Measurements from ENCODE around the gene EML1. TPM values are rescaled to one million over a fixed set of nuclear protein-coding genes. Genes with fewer than 3 reads are reported as not detected.

EML1 gene
- total and polyA plus RNA-seq, 2 donors from 2014 or later: 7.9 to 35.9 TPM

GRCh38 chr14:99968191-99968920 is 175.1 kb downstream of the EML1 start:
- intact Hi-C loops (cut with DNase I): no loop called here
- no peak for FAIRE-seq
- TF ChIP-seq, protein P1, sequence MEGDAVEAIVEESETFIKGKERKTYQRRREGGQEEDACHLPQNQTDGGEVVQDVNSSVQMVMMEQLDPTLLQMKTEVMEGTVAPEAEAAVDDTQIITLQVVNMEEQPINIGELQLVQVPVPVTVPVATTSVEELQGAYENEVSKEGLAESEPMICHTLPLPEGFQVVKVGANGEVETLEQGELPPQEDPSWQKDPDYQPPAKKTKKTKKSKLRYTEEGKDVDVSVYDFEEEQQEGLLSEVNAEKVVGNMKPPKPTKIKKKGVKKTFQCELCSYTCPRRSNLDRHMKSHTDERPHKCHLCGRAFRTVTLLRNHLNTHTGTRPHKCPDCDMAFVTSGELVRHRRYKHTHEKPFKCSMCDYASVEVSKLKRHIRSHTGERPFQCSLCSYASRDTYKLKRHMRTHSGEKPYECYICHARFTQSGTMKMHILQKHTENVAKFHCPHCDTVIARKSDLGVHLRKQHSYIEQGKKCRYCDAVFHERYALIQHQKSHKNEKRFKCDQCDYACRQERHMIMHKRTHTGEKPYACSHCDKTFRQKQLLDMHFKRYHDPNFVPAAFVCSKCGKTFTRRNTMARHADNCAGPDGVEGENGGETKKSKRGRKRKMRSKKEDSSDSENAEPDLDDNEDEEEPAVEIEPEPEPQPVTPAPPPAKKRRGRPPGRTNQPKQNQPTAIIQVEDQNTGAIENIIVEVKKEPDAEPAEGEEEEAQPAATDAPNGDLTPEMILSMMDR (IDR thresholded peaks at IDR 0.05; ENCODE audit: borderline replicate concordance, extremely low read depth, insufficient read depth): no peak
- DNase-seq: no peak
- Histone ChIP-seq H3K27me3 (ENCODE audit: control insufficient read depth, insufficient read depth, low read length) (no peaks in the 10 kb centered on the region), H3K9ac (ENCODE audit: low read length in 3 of 3) (no peak overlapping the region), H3K4me3 (ENCODE audit: low read length in 3 of 3) (no peak overlapping the region), H3K9me3 (ENCODE audit: control insufficient read depth in 2 of 3, insufficient read depth in 1 of 3, low read length in 3 of 3) (no peaks in the 10 kb centered on the region), H3K27ac (ENCODE audit: low read depth in 2 of 2, low read length in 2 of 2) (no peak overlapping the region), H3K36me3 (ENCODE audit: control insufficient read depth in 2 of 3, insufficient read depth in 3 of 3, low read length in 3 of 3) (no peaks in the 10 kb centered on the region), H3K4me1 (ENCODE audit: control insufficient read depth in 2 of 3, insufficient read depth in 2 of 3, low read depth in 1 of 3, low read length in 3 of 3) (no peaks in the 10 kb centered on the region)

GRCh38 chr14:99968941-99969340 is 175.7 kb downstream of the EML1 start:
- H3K4me1 ChIP-seq (ENCODE audit: control insufficient read depth in 2 of 3, insufficient read depth in 2 of 3, low read depth in 1 of 3, low read length in 3 of 3): no peaks in the 10 kb centered on the region
- H3K27me3 ChIP-seq (ENCODE audit: control insufficient read depth, insufficient read depth, low read length): no peaks in the 10 kb centered on the region
- H3K36me3 ChIP-seq (ENCODE audit: control insufficient read depth in 2 of 3, insufficient read depth in 3 of 3, low read length in 3 of 3): no peaks in the 10 kb centered on the region
- H3K9ac ChIP-seq (ENCODE audit: low read length in 3 of 3): no peak overlapping the region
- intact Hi-C loops (cut with DNase I): no loop called here
- no peak for FAIRE-seq
- H3K27ac ChIP-seq (ENCODE audit: low read depth in 2 of 2, low read length in 2 of 2): no peak overlapping the region
- H3K4me3 ChIP-seq (ENCODE audit: low read length in 3 of 3): no peak overlapping the region
- DNase-seq: no peak
- H3K9me3 ChIP-seq (ENCODE audit: control insufficient read depth in 2 of 3, insufficient read depth in 1 of 3, low read length in 3 of 3): no peaks in the 10 kb centered on the region
- TF ChIP-seq, protein P1 (IDR thresholded peaks at IDR 0.05; ENCODE audit: borderline replicate concordance, extremely low read depth, insufficient read depth): no peak

DNA sequence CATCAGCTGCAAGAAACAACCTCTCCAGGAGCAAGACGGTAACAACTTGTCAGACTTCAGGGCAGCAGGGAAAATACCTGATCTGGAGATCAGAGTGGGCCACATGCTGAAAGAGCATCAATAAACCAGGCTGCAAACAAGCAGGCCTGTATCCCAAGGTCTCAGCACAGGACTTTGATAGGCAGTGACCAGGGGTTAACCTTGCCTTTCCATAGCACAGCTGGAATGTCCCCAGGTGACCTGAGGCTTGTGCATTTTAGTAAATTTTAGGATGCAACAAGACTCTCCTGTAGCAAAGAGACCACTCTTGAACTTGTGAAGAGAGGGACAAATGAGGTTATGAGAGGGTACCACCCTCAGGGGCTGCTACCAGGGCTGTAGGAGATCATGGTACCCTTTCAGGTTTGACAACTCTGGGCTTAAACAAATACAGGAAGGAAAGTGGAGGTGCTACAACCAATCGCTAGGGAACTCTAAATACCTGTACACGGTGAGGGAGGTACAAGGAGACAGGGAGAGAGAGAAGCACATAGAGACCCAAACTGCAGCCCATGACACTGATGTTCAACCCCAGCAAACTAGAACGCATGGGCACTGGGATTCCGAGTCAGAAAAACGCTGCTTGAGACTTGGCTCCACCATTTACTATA is 176.6 kb downstream of the EML1 start:
- no peak overlapping the region for H3K4me3 ChIP-seq (ENCODE audit: low read length in 3 of 3)
- H3K27me3 ChIP-seq (ENCODE audit: control insufficient read depth, insufficient read depth, low read length): no peaks in the 10 kb centered on the region
- intact Hi-C loops (cut with DNase I): no loop called here
- no peak overlapping the region for H3K27ac ChIP-seq (ENCODE audit: low read depth in 2 of 2, low read length in 2 of 2)
- H3K9ac ChIP-seq (ENCODE audit: low read length in 3 of 3): no peak overlapping the region
- no peaks in the 10 kb centered on the region for H3K36me3 ChIP-seq (ENCODE audit: control insufficient read depth in 2 of 3, insufficient read depth in 3 of 3, low read length in 3 of 3)
- DNase-seq (no peak), FAIRE-seq (no peak)
- peaks cover 0 to 3% (median 0%) of the 10 kb centered on the region in 3 donors for H3K9me3 ChIP-seq (ENCODE audit: control insufficient read depth in 2 of 3, insufficient read depth in 1 of 3, low read length in 3 of 3)
- H3K4me1 ChIP-seq (ENCODE audit: control insufficient read depth in 2 of 3, insufficient read depth in 2 of 3, low read depth in 1 of 3, low read length in 3 of 3): no peaks in the 10 kb centered on the region
- TF ChIP-seq, protein P1 (IDR thresholded peaks at IDR 0.05; ENCODE audit: borderline replicate concordance, extremely low read depth, insufficient read depth): no peak
